Kidney glomerular epithelial cell (primary cell): ENCODE results near the gene LTB.

ENCODE experiments used
- DNase-seq: peaks from one replicate; lab custom pipeline; 2025; lab: John Stamatoyannopoulos, UW

The LTB gene

DNA sequence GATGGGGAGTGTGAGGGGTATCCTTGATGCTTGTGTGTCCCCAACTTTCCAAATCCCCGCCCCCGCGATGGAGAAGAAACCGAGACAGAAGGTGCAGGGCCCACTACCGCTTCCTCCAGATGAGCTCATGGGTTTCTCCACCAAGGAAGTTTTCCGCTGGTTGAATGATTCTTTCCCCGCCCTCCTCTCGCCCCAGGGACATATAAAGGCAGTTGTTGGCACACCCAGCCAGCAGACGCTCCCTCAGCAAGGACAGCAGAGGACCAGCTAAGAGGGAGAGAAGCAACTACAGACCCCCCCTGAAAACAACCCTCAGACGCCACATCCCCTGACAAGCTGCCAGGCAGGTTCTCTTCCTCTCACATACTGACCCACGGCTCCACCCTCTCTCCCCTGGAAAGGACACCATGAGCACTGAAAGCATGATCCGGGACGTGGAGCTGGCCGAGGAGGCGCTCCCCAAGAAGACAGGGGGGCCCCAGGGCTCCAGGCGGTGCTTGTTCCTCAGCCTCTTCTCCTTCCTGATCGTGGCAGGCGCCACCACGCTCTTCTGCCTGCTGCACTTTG is 6.8 kb downstream of the LTB start, which contains the start of gene TNF:
Gene TNF (plus strand): TSS at position 231 of the 567 bp plus-strand sequence. CDS start 177 bp downstream, at position 408.
- peak; percentile 10 for DNase-seq

DNA sequence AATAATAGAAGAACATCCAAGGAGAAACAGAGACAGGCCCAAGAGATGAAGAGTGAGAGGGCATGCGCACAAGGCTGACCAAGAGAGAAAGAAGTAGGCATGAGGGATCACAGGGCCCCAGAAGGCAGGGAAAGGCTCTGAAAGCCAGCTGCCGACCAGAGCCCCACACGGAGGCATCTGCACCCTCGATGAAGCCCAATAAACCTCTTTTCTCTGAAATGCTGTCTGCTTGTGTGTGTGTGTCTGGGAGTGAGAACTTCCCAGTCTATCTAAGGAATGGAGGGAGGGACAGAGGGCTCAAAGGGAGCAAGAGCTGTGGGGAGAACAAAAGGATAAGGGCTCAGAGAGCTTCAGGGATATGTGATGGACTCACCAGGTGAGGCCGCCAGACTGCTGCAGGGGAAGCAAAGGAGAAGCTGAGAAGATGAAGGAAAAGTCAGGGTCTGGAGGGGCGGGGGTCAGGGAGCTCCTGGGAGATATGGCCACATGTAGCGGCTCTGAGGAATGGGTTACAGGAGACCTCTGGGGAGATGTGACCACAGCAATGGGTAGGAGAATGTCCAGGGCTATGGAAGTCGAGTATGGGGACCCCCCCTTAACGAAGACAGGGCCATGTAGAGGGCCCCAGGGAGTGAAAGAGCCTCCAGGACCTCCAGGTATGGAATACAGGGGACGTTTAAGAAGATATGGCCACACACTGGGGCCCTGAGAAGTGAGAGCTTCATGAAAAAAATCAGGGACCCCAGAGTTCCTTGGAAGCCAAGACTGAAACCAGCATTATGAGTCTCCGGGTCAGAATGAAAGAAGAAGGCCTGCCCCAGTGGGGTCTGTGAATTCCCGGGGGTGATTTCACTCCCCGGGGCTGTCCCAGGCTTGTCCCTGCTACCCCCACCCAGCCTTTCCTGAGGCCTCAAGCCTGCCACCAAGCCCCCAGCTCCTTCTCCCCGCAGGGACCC is 7.8 kb downstream of the LTB start:
- no peak for DNase-seq

GRCh38 chr6:31573239-31574105 is 8.8 kb downstream of the LTB start:
- DNase-seq: no peak

GRCh38 chr6:31572041-31572911 is 9.9 kb downstream of the LTB start, which contains the start of gene LTA:
LTA (plus strand) TSS chr6:31572289; CDS start chr6:31572743, 454 bp downstream.
- no peak for DNase-seq

GRCh38 chr6:31569861-31570536 is 12.2 kb downstream of the LTB start:
- DNase-seq: no peak

DNA sequence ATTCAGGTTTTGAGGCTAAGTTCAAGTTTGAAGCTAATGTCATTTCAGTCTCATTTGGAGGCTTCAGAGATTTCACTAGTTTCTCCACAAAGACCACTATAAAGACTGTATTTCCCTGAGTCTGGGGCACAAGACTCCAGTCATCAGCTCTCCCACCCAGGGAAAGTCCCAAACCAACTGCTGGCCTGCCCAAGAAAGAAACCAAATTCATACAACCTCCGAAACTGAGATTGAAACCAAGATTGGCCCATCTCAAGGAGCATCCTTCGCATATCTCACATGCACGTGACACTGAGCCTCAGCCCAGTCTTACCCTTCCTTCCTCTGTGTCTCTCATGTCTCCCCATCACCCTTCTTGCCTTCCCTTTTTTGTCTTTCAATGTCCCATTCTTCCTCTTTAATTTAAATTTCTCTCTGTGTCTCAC is 13.7 kb downstream of the LTB start:
- DNase-seq: no peak

DNA sequence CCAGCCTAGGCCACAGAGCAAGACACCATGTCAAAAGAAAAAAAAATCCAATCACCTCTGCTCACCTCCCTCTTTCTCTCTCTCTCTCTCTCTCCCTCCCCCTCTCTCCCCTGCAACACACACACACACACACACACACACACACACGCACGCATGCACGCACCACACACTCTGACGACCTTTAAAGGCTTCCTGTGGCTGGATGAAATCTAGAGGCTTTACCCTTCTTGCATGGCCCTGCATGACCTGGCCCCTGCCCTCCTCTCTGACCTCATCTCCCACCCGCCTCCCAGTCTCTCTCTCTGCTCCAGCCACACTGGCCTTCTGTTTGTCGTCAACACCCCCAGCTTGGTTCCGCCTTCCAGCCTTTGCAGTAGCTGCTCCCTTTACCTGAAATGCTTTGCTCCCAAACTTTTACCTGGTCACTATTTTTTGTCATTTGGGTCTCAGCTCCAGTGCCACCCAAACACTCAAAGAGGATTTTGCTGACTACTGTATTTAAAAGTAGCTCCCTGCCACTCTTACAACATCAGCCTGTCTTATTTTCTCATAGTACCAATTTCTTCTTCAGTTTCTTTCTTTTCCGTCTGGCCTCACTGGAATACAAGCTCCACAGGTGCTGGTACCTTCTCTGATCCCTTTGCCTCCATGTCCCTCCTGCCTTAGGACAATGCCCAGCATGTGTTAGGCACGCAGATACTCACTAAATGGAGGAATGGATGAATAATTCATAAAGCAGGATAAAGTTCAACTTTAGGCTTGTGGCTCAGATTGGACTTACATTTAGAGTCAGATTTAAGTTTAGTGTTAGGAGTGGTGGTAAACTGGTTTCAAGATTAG is 14.5 kb downstream of the LTB start:
- DNase-seq: no peak

GRCh38 chr6:31560697-31561058 is 21.5 kb downstream of the LTB start:
- no peak for DNase-seq

- DNase-seq: peak; percentile 76
These were observed 22.1 kb downstream of the LTB start for GRCh38 chr6:31559958-31560696.

DNA sequence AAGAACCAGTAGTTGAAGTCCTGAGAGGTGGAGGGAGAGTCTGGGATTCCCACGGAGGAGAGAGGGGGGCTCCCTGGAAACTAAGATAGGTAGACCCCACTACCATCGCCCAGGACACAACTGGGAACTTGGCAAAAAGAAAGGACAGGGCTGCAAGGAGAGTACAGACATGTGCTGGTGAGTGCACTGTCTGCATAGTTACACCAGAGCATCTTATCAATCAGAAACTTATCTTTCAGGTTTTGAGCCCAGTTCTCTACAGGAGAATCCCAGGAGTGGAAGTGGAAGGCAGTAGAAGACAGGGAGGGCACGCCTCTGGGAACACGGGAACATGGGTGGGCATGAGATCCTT is 22.6 kb downstream of the LTB start:
- no peak for DNase-seq

GRCh38 chr6:31558631-31559500 is 23.4 kb downstream of the LTB start:
- peak; percentile 2 for DNase-seq

- no peak for DNase-seq
These were observed 24.0 kb downstream of the LTB start for GRCh38 chr6:31558318-31558625.

DNA sequence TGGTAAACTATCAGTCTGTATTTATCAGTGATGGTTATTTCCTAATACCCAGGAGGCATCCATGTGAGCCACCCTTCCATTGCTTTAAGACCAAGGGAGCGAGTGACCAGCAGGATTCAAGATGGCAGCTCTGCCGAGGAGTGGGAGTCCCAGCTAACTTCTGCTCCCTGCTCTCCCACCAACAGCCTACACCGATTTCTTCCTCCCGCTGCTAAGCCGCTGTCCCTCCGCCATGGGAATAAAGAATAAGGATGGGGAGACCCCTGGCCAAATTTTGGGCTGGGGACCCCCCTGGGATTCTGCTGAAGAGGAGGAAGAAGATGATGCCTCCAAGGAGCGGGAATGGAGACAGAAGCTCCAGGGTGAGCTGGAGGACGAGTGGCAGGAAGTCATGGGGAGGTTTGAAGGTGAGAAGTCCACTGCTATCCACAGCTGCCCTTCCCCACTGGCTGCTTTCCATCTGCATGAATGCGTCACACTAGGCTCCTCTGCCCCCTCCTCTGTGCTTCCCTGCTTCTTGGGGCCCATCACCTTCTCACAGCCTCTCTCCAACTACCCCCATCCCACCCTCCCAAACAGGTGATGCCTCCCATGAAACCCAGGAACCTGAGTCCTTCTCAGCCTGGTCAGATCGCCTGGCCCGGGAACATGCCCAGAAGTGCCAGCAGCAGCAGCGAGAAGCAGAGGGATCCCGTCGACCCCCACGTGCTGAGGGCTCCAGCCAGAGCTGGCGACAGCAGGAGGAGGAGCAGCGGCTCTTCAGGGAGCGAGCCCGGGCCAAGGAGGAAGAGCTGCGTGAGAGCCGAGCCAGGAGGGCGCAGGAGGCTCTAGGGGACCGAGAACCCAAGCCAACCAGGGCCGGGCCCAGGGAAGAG is 24.5 kb downstream of the LTB start:
- DNase-seq: no peak

DNA sequence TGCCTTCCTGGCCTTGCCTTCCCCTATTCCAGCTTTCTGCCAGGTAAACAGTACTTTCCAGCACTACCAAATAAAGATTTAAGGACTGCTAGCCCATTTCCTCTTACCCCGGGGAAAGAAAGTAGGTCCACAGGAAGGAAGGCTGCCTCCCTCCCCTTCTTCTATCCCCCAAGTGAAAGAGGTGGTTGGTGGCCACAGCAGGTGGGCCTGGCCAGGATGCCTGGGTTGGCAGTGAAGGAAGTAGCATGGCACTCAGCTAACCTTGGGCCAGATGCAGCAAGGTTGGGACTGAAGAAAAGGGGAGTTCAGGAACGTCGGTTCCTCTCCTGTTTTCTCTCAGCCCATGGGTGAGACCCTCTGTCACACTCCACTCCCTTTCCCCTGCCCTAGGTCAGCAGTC is 25.9 kb downstream of the LTB start:
- DNase-seq: no peak

GRCh38 chr6:31551371-31551770 is 30.9 kb downstream of the LTB start:
- DNase-seq: peak; percentile 6

DNA sequence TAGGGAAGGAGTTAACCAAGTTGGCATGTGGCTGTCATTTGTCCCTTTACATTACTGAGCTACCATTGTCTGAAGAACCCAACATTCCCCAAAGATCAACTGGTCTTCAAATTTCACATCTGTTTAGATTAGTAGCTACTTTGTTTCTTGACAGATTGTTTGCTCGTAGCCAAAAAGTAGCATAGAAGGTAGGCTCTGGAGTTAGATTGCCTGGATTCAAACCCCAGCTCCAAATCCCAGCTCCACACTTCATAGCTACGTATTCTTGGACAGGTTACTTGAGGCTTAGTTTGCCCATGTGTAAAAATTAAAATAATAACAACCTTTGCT is 33.7 kb downstream of the LTB start:
- DNase-seq: no peak

DNA sequence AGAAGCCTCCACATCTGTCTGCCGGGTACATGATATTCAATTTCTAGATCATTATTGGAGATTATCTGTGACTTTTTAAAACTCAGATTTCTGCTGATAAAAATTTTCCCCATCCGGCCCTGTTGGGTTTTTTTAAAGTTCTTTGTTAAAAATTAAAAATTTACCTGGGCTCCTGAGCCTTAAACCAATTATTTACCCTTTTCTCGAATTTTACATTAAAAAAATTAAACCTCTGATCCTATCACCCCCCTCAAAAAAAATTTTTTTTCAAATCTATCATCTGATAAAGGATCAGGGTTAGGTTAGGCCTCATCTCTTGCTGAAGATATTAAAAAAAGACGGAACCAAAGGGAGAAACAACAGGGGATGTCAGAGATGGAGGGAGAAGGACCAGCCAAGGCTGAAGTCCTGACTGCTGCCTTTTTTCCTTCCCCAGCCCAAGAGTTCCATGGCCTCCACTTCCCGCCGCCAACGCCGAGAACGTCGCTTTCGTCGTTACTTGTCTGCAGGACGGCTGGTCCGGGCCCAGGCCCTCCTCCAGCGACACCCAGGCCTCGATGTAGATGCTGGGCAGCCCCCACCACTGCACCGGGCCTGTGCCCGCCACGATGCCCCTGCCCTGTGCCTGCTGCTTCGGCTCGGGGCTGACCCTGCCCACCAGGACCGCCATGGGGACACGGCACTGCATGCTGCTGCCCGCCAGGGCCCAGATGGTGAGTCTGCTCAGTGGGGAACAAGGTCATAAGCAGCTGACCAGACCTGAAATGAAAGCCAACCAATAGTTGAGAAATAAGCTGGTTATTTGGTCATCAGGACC is 34.3 kb downstream of the LTB start:
- DNase-seq: no peak
